ENCODE measurements around the gene LRAT.
"Not testable (repeated sequence)": the region's sequence is repeated elsewhere in the genome, so short reads cannot be mapped to it uniquely, and the experiment has no call there.

LRAT gene

DNA sequence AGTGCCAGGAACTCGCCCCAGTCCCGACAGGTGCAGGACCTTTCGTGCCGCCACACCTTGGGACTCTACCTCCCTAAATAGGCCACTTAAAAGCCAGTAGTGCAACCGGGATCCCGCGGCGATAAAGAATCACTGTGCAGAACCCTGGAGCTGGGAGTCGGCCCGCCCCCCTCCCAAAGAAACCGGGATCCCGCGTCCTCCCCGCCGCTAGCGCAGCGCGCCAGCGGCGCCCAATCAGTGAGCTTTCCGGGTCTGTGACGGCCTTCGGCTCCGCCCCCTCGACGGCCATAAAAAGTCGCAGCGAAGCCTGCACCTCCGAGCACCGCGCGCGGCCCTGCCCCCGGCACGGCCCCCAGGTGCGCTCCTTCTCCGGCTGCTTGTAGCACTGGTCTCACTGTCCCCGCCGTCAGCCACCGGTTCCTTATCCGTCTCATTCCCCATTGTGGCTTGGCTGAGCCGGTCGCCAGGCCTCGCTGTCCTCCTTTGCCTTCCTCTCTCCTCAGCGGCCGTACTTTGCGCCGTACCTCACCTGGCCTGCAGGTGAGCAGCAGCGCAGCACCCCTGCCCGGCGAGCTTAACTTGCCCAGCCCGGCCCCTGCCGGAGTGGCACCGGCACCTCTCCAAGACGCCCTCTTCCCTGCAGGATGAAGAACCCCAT lies at the start of gene LRAT:
Gene LRAT (plus strand): TSS at position 318 of the 658 bp plus-strand sequence. CDS start 327 bp downstream, at position 645.
- DNase-seq = peak in 1 of 2 donors; percentile 37

DNA sequence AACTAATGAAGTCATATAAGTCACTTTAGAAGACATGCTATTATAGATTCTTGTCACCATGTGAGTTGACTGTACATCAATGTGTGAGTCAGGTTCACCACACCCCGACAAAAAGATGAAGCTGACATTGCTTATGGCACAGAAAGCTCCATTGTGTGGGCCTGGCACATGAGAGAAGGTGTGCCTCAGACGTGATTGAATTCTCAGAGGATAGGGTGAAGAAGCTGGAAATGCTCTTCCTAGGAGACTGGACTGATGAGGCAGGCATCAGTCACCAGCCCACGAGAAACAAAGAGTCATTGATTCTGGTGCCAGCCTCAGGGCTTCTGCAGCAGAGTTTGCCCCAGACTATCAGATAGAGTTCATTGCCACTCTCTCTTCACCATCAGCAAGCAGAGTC lies 35.9 kb upstream of the LRAT start:
- DNase-seq = no peak

DNA sequence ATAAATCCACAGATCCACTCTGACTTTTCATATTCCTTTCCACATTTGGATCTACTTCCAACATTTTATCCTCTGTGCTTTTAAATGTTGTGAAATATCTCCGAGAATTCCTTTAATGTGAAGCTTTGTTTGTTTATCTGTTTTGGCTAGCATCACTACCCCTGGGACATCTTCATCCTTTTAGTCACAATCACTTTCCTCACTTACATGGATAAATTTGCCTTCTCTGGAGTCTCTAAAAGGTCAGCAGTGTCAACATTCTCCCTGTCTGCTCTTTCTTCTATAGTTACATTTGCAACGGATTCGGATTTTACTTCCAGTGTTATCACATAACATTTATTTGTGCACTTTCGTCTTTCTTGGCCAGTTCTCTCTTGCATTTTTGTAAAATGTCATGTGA lies 34.2 kb upstream of the LRAT start:
- no peak for DNase-seq

DNA sequence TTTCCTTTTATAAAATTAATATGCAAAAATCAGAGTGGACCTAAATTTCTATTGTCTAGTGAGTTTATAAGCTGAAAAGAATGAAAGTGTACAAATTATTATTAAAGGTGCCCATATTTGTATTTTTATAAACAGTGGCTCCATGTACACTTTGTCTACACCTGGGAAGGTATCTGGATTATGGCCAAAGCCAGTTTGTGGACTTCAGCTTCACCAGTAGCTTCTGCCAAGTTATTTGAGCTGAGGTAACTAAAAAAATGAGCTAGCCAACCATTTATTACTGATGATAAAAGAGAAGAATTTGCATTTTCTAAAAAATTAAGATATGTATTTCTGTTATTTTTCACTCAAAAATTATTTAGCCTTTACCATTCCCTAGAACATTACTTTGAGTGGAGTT lies 32.3 kb upstream of the LRAT start:
- no peak for DNase-seq

DNA sequence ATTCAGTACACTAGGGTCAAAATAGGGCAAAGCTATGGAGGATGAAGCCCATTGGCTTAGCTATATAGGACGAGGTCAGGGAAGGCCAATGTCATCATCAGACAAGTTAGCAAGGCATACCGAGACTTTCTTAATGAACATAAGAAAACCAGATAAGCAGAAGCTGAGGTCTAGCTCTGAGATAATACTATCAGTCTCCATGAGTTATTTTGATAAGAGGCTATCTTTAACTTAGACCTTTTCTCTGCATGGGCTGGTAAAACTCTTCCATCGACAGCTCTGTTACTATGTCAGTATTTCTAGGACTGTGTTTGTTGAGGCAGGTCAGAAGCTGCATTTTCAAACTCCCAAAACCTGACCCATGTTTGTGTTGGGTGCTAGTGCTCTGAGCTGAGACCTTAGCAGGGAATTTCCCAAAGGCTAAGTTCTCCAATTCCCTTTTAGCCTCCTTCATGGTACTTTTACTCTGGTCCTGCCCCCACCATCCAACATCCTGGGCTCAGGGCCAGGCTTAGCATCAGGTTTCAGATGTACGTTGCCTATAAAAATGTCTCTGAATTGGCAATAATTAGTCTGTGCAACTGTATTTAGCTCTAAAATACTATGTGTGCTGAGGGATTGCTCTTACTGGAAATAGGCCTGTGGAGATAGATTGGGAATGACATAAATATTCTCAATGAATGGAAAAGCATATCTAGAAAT lies 29.3 kb upstream of the LRAT start:
- no peak for DNase-seq

DNA sequence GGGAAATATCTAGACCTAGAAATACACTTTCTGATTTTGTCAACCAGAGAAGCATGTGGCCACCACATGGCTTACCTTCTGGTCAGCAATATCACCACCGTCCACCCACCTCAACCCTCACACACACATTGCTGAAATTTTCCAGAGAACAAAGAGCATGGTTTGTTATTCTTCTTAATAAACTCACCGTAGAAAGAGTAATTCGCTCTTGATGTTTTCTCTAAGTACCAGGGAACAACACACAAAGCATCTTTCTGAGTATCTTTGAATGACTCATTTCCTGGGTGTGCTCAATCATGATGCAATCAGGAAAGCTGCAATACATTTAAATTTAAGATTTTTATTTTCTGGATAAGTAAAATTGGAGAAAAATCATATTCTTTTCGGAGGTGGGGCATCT lies 24.7 kb upstream of the LRAT start:
- no peak for DNase-seq

DNA sequence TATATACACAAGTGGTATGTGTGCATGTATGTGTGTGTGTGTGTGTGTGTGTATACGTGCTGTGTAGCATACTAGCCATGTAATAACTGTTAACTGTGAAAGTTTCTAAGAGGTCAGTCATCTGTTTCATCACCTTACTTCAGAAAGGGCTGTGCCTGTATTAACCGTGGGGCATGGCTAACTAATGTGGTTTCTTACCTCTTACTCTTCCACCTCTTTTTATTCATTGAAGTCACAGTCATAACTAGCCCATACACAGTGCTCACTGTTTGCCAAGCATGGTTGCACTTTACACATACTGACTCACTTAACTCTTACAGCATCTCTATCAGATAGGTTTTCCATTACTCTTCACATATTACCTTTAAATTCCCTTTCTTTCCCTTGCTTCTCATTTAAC lies 23.7 kb upstream of the LRAT start:
- no peak for DNase-seq

DNA sequence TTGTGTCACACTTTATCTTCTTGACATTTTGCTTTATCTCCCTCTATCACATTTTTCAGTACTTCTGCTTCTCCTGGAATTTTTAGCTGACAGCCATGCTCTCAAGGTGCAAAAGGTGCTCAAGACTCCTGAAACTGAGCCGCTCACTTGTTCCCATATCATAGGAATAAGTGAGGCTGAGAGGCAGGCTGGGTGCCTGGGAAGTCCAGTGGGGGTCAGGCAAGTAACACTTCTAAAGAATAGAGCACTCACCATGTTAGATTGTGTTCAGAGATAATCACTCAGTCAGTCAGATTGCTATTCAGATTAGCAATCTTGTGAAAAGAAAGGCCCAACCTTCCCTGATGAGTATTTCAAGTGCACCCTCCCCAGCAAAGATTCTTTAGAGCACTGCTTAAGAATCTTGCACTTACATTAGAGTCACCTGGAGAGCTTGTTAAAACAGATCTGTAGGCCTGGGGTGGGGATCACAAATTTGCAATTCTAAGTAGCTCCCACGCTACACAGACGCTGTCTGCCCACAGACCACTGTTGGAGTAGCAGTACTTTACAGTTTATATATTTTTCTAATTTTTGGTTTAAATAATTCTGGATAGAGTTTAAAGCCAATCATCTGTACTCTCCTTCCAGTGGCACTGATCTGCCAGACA lies 23.1 kb upstream of the LRAT start:
- no peak for DNase-seq

DNA sequence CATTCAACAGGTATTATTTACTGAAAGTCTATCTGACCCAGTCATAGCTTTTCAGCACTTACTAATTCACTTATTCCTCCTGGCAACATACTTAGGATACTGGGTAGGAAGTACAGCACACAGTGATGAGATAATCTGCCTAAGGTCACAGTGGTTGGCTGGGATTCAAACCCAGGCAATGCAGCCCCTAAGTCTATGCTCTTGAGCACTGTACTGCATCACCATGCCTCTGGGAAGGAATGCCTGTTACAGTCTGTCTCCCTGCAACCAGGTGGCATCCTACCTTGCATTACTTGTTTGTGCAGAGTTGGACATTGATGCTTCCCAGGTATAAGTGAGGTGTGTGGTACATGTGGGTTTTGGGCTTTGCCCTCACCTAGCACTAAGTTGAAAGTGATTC lies 21.5 kb upstream of the LRAT start:
- DNase-seq = no peak

DNA sequence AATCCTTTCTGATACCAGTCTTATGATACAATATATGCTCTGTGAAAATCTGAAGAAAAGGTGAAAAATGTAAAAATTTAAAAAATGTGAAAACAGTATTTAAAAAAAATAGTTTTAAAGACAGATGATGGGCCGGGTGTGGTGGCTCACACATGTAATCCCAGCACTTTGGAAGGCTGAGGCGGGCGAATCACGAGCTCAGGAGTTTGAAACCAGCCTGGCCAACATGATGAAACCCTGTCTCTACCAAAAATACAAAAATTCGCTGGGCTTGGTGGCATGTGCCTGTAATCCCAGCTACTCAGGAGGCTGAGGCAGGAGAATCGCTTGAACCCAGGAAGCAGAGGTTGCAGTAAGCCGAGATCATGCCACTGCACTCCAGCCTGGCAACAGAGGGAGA lies 20.2 kb upstream of the LRAT start:
- DNase-seq = not testable (repeated sequence)

DNA sequence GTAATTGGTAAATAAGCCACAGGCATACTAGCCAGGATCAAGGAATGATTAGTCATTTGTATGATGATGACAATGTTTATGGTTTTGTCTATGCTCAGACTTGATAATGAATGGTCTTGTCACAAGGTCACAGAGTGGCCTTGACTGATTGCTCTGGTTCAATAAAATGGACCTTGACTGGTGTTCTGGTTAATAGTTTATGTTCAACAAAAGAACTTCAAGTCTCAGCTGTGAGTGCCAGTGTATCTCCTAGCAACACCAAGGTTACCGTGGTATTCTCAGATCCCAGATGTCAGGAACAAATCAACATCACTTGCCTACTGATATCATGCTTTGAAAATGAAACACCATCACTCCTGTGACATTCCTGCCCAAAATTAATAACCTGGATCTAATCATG lies 16.3 kb upstream of the LRAT start:
- DNase-seq = no peak

DNA sequence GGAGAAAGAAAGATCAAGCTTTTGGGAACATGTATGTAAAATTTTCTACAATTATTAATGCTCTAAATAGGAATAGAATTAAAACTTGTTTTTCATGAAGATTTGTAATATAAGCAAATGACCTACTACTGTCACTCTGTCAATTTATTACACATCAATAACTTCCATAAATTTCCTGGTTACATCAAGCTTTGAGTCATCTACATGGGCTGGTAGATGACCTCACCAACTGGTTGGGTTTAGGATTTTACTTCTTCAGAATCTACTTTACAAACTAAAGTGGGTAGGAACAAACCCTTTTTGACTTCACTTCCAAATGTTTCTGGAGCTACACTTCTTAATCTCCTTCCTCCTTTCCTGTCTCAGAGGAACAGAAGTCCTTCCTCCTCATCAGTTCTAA lies 12.0 kb upstream of the LRAT start:
- no peak for DNase-seq

DNA sequence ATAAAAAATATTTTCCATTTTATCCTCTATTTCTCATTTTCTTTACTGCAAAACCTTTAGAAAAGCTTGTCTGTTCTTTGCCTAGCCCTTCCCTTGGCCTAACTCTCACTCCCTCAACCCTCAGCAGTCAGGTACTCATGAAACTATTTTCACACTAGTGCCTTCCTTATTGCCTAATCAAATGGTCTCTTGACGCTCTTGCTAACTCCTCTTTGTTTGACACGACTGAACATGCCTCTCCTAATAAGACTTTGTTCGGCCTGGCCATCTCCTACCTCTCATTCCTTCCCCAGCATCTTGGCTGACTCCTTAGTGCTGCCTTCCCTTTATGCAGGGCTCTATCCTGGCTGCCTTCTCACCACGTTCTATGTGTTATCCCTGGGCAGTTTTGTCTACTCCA lies 11.1 kb upstream of the LRAT start:
- DNase-seq = no peak

DNA sequence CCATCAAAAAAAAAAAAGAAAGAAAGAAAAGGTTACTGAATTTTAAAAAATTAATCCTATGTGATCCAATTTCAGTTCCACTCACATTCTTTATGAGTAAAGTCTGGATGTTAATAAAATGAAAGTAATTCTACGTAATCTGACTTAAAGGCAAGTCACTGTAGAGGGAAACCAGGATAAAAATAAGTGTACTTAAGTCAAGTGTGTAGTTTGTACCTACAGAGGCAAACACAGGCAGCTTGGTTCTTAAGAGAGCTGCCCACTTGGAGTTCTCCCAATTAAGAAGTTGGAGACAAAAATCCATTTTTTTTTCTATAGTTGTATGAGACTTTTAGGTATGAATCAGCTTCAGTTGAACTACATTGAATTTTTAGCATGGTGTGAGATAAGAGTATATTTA lies 7.0 kb upstream of the LRAT start:
- DNase-seq = no peak

DNA sequence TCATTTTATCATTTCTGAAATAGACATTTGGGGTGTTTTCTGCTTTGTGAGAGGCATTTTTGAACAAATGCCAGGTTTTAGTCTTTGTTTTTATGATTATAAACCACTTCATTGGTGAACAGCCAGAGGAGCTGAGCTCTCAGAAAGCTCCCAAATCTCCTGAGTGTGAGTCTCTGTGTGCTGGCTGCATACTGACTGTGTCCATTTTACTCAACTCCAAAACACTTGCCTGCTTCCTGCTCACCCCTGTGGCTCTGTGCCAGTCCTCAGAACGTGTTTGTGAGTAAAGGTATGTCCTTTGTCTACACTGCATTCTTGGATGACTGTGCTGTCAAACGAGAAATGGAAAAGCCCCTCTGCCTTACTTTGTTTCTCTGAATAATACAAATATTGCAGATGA lies 5.4 kb upstream of the LRAT start:
- DNase-seq = no peak

DNA sequence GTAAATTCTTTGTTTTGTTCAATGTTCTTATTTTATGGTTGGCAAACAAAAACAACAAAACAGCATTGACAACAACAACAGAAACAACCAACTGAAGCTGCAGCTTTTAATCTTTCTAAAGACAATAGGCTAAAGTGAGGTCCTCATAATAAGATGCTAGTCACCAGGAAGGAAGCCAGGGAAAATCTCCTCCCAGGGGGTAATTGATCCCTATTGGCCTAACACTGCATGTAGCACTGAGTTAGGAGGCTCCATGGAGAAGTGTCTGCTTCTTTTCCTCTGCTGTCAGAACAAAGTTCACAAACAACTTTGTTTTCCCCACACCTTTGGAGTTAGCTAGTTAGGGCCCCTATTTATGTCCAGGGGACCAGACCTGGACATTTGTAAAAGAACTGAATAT lies 4.7 kb upstream of the LRAT start:
- DNase-seq = no peak

DNA sequence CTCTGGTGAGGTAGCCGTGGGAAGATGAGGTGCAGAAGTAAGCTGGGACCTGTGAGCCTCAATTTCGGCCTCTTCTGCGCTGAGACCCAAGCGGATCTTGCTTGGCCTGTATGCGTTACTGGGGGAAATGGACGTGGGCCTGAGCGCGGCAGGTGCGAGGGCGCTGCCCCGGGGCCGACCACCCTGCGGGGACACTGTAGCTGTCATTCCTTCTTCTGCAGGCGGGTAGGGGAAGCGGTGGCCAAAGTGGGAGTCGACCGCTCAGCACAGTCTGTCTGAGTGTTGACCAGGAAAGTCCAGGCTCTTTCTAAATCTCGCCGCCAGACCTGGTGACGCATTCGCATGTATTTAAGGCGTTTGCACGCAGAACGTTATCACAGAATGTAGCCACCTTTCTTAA lies 3.3 kb upstream of the LRAT start:
- no peak for DNase-seq

DNA sequence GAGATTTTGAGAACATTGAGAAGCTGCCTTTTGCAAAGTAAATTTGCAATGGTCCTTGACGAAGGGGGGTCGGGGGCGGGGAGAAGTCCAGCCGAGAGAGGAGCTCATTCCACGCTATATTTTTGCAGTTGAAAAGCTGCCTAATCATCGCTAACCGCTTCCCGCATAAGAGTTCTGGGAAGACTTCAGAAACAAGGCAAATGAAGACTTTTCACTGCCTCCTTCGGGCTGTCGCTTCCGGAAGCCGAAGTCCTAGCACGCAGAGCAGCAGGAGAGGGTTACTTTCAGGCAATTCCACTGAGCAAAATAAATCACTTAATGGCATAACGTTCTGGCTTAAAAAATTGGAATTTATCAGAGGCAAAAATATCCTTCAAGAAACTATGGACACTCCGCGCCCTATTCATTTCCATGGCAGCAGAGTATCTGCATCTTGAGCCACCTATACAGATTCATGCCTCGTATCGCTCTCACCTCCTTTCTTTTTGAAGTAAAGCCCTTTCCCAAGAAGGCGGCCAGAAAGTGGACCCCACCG lies 2.6 kb upstream of the LRAT start:
- DNase-seq = no peak

DNA sequence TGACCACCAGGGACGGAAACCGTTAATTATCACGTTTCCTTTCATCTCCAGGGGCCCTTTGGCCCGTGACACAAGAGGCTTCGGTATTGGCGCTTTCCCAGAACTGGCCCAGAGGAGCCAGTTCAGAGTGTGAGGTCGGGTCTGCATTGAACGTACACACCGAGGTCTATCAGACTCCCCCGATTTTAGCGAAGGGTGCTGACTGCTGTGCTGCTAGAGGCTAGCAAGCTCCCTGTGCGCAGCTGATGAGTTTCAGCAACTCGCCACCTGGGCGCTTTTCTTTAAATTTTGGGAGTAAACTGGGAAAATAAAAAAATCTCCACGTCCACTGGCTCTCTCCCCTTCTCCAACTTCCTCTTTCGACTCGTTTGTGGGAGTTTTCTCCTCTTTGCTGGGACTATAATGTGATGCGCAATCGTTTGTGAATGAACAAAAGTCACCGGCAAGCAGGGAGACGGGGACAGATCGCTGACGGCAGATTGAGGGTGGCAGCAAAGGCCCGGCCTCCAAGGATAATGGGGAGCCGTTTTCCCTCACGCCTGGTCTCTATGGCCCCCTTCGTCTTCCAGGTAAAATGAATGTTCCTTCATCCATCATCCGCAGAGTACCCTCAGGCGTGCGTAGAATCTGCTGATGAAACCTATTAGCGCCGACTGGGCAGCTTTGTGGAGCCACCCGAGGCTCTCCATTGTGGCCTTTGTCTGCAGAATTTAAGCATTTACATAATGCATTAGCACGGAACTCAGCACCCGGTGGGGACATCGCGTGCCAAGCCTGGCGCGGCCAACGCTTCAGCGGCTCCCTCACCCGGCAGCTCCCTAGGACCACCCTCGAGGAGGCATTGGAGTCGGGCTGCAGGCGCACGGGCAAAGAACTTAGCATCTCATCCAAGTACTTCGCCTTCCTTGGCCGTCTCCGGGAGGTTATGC lies 1.6 kb upstream of the LRAT start:
- DNase-seq = no peak

DNA sequence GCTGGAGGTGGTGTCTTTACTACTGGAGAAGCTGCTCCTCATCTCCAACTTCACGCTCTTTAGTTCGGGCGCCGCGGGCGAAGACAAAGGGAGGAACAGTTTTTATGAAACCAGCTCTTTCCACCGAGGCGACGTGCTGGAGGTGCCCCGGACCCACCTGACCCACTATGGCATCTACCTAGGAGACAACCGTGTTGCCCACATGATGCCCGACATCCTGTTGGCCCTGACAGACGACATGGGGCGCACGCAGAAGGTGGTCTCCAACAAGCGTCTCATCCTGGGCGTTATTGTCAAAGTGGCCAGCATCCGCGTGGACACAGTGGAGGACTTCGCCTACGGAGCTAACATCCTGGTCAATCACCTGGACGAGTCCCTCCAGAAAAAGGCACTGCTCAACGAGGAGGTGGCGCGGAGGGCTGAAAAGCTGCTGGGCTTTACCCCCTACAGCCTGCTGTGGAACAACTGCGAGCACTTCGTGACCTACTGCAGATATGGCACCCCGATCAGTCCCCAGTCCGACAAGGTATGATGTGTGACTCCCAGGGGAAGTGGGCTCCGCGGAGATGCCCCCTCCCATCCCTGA lies 634 bp downstream of the LRAT start:
- no peak for DNase-seq

DNA sequence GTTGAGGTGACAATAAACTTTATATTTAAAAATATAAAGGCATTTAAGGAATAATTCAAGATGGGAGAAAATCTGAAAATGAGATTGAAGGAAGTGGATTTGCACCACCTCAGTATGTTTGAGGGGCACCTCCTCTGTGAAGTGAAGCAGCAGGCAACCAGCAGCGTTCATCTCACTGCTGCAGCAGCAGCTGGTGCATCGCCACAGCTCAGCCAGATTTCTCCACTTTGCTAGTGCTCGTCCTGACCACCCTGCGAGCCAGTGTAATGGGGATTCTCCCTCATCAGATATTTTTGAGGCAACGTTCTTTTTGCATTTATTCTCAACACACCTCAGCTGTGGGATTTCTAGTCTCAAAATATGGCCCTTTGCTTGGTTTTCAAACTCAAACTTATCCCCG lies 13.9 kb downstream of the LRAT start:
- DNase-seq = no peak

DNA sequence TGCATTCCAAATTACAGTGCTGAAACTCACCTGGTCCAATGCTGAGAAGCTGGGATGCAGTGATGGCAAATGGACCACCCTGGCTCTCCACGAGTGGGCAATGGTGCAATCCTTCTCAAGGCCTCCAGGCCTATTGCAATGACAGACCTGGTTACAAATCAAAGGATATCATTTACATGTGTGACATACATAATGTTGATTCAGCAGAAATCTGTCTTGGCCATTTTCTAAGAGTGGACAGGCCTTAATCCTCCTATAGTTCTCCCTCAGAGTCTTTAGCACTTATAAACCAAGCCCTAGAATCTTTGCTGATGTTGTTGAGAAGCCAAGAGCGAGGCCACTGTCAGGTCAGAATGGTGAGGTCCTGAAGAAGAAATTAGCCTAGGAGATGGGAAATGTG lies 17.1 kb downstream of the LRAT start:
- no peak for DNase-seq

DNA sequence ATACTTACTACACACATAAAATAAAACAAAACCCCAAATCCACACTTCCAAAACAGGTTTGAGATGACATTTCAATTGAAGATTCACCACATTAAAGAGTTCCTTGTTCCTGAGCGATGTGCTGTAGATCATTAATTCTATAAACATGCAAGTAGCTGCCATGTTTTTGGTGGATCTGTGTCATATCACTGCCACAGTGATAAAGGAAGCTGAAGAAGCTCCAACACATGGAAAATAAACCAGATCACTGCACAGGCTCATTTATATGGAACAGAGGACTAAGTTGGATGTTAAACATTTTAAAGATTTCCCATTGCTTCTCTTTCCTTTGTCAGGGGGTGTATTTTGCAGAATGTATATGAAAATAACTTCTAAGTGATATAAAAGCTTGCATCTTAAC lies 34.5 kb downstream of the LRAT start:
- no peak for DNase-seq

All from CD4-positive, alpha-beta T cell treated with Interferon alpha-2 for 1 hour (primary cell).